Neural progenitor cell (in vitro differentiated cells): ENCODE data around the gene IFNA17. TPM values are rescaled to one million over a fixed set of nuclear protein-coding genes. Genes with fewer than 3 reads are reported as not detected.

Experiments used
- DNase-seq: peaks from one replicate; pipeline ENCODE4 v3.0.0-alpha.2; 2016; ENCODE audit warnings: low spot score
- H2AFZ ChIP-seq: fragments of 200-600 bp; sonication (generic); replicated peaks from 2 replicates; pipeline ENCODE4 v1.6.1; 2016; ENCODE audit warnings: antibody characterized with exemption
- H3F3A ChIP-seq: fragments of 200-600 bp; sonication (generic); 2 replicates; pipeline ENCODE4 v1.6.1; 2016; ENCODE audit warnings: antibody characterized with exemption, low read depth
- H3K27ac ChIP-seq: fragments of 200-600 bp; sonication (generic); 2 replicates; pipeline ENCODE4 v1.5.1; 2016; ENCODE audit warnings: mild to moderate bottlenecking
- H3K27me3 ChIP-seq: fragments of 200-600 bp; sonication (generic); 2 replicates; pipeline ENCODE4 v1.6.1; 2016; ENCODE audit warnings: mild to moderate bottlenecking, moderate library complexity
- H3K36me3 ChIP-seq: fragments of 200-600 bp; sonication (generic); 2 replicates; pipeline ENCODE4 v1.5.1; 2016
- H3K4me1 ChIP-seq: fragments of 200-600 bp; sonication (generic); 2 replicates; pipeline ENCODE4 v1.6.1; 2016; ENCODE audit warnings: mixed run types
- H3K4me2 ChIP-seq: fragments of 200-600 bp; sonication (generic); 2 replicates; pipeline ENCODE4 v1.6.1; 2016
- H3K4me3 ChIP-seq: fragments of 200-600 bp; sonication (generic); 2 replicates; pipeline ENCODE4 v1.5.1; 2016
- H3K79me2 ChIP-seq: fragments of 200-600 bp; sonication (generic); 2 replicates; pipeline ENCODE4 v1.6.1; 2016; ENCODE audit warnings: low read depth
- H3K9ac ChIP-seq: fragments of 200-600 bp; sonication (generic); 2 replicates; pipeline ENCODE4 v1.6.1; 2016
- H3K9me3 ChIP-seq: fragments of 200-600 bp; sonication (generic); 2 replicates; pipeline ENCODE4 v1.5.1; 2016; ENCODE audit warnings: low read depth
- H4K20me1 ChIP-seq: fragments of 200-600 bp; sonication (generic); 2 replicates; pipeline ENCODE4 v1.6.1; 2016; ENCODE audit warnings: low read depth
- H3K27ac Mint-ChIP-seq: 3 replicates; pipeline ENCODE4 v1.8.0; 2021; ENCODE audit warnings: mixed read lengths
- H3K27me3 Mint-ChIP-seq: 2 replicates; pipeline ENCODE4 v1.8.0; 2022; ENCODE audit warnings: low read depth, mild to moderate bottlenecking, inconsistent platforms, moderate library complexity, mixed read lengths; ENCODE audit not compliant: insufficient read depth
- H3K36me3 Mint-ChIP-seq: 3 replicates; pipeline ENCODE4 v1.8.0; 2021; ENCODE audit warnings: mixed read lengths
- H3K4me1 Mint-ChIP-seq: 3 replicates; pipeline ENCODE4 v1.8.0; 2021; ENCODE audit warnings: mixed read lengths
- H3K4me3 Mint-ChIP-seq: 3 replicates; pipeline ENCODE4 v1.8.0; 2021; ENCODE audit warnings: mild to moderate bottlenecking, moderate library complexity, mixed read lengths
- H3K9me3 Mint-ChIP-seq: 3 replicates; pipeline ENCODE4 v1.8.0; 2020; ENCODE audit warnings: mixed read lengths
- CTCF ChIP-seq: fragments of 200-600 bp; sonication (generic); IDR thresholded peaks from 2 replicates; pipeline ENCODE4 v1.5.1; 2017; ENCODE audit warnings: antibody characterized with exemption, mild to moderate bottlenecking
- EZH2 ChIP-seq: fragments of 200-600 bp; sonication (generic); IDR thresholded peaks from 2 replicates; pipeline ENCODE4 v1.6.1; 2017; ENCODE audit warnings: antibody characterized with exemption, mild to moderate bottlenecking, moderate library complexity
- EZH2phosphoT487 ChIP-seq: fragments of 200-600 bp; sonication (generic); IDR thresholded peaks from 2 replicates; pipeline ENCODE4 v1.6.1; 2017; ENCODE audit warnings: antibody characterized with exemption
- total RNA-seq: library from RNA; depleted of rRNA; stranded (reverse); fragments of >200 nt; gene quantifications from 2 replicates; pipeline ENCODE4 v1.2.3, GENCODE V29; 2015; ENCODE audit warnings: low replicate concordance

IFNA17 gene
- total RNA-seq, 1 donor from 2014 or later = not detected

- no peaks in the 10 kb centered on the region for H3K4me1 Mint-ChIP-seq
- no peaks in the 10 kb centered on the region for H3K79me2 ChIP-seq
- no peak overlapping the region for H3K27ac ChIP-seq
- no peak overlapping the region for H3K27ac Mint-ChIP-seq
- H3K9me3 ChIP-seq = no peaks in the 10 kb centered on the region
- H3K9ac ChIP-seq = no peak overlapping the region
- peaks cover 5% of the 10 kb centered on the region for H3K4me1 ChIP-seq
- no peak for TF ChIP-seq EZH2
- TF ChIP-seq EZH2phosphoT487 = no peak
- no peak for TF ChIP-seq CTCF
- H3K36me3 ChIP-seq = no peaks in the 10 kb centered on the region
- DNase-seq = no peak
- H3K4me3 Mint-ChIP-seq = no peak overlapping the region
- peaks cover 2% of the 10 kb centered on the region for H3K9me3 Mint-ChIP-seq
- no peak overlapping the region for H2AFZ ChIP-seq
- peaks cover 76% of the 10 kb centered on the region for H3K27me3 ChIP-seq
- no peaks in the 10 kb centered on the region for H4K20me1 ChIP-seq
- H3K36me3 Mint-ChIP-seq = no peaks in the 10 kb centered on the region
- H3K4me2 ChIP-seq = no peak overlapping the region
- H3F3A ChIP-seq = no peaks in the 10 kb centered on the region
- peaks cover 2% of the 10 kb centered on the region for H3K27me3 Mint-ChIP-seq
- H3K4me3 ChIP-seq = no peak overlapping the region
Measured at GRCh38 chr9:21266733-21267484, 38.9 kb upstream of the IFNA17 start.

DNA sequence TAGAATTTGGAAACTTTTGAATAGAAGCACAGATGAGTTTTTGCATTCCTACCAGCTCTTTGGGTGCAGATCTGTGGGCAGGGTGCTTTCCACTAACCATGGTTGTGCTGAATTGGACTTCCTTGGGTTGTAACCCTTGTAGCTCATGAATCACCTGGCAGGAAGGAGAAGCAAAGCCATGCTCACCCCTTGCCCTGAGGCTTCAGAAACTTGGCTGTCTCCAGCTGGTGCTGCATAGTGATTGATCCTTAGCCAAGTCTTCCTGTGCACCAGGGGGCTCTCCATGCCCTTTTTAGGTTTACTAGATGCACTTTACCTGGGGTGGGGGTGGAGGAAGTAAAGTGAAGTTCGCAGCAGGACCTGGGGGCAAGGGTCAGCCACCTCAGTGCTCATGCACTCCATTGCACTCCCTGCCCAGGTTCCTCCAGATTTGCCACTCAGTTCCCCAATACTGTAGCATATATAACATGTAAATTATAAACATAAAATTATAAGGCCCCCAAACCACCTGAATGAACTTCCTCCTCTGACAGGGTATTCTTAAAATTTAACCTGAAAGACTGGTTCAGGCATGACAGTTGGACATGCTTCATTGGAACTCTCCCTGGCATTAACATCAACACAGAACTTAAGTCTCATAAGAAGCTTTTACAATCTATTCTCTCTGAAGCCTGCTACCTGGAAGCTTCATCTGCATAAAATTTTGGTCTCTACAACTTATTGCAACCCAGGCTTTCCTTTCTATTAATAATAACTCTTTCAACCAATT lies 37.6 kb upstream of the IFNA17 start:
- Histone ChIP-seq H4K20me1 (no peaks in the 10 kb centered on the region), H3K4me3 (no peak overlapping the region), H3F3A (no peaks in the 10 kb centered on the region), H3K9ac (no peak overlapping the region), H3K9me3 (no peaks in the 10 kb centered on the region), H3K4me1 (peaks cover 5% of the 10 kb centered on the region), H3K4me2 (no peak overlapping the region), H3K36me3 (no peaks in the 10 kb centered on the region), H3K79me2 (no peaks in the 10 kb centered on the region), H3K27me3 (peaks cover 71% of the 10 kb centered on the region), H2AFZ (no peak overlapping the region), H3K27ac (no peak overlapping the region)
- Mint-ChIP-seq H3K36me3 (no peaks in the 10 kb centered on the region), H3K27ac (no peak overlapping the region), H3K4me1 (no peaks in the 10 kb centered on the region), H3K27me3 (peaks cover 2% of the 10 kb centered on the region), H3K4me3 (no peak overlapping the region), H3K9me3 (no peaks in the 10 kb centered on the region)
- DNase-seq = no peak
- TF ChIP-seq EZH2phosphoT487 = no peak
- TF ChIP-seq EZH2 = no peak
- no peak for TF ChIP-seq CTCF

DNA sequence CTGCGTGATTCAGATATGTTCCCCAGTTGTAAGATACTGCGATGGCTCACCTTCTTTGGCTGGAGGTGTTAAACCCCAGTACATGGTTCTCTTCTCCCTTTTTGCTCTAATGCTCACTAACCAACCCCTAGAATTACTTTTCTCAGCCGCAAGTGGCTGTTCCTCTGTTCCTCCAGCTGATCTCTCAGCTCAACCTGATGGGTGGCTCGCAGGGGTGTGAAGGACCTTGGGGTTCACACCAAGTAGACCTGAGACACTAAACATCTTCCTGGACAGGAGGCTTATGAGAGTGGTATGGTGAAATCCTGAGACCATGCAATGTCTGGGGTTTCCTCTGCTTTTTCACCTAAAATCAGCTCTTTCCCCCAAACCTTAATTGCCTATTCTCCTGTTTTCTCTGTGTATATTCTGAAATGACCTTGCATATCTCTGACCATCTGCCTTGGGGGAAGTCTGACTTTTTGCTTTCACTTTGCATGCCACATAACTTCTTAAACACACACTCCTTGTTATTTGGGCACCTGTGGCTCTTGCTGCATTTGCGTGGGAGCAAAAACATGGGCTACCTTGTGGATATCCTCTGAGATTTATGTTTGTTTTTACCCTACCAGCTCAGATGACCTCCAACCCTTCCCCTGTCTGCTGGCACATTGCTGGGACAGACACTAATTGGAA lies 27.7 kb upstream of the IFNA17 start:
- Mint-ChIP-seq H3K4me3 (no peak overlapping the region), H3K36me3 (no peaks in the 10 kb centered on the region), H3K27me3 (peaks cover 2% of the 10 kb centered on the region), H3K4me1 (peaks cover 16% of the 10 kb centered on the region), H3K9me3 (peaks cover 10% of the 10 kb centered on the region), H3K27ac (no peak overlapping the region)
- Histone ChIP-seq H2AFZ (no peak overlapping the region), H3K36me3 (no peaks in the 10 kb centered on the region), H3K4me3 (no peak overlapping the region), H3F3A (peaks cover 5% of the 10 kb centered on the region), H3K27me3 (peaks cover 7% of the 10 kb centered on the region), H3K9me3 (no peaks in the 10 kb centered on the region), H3K9ac (no peak overlapping the region), H3K4me2 (no peak overlapping the region), H3K79me2 (no peaks in the 10 kb centered on the region), H4K20me1 (no peaks in the 10 kb centered on the region), H3K4me1 (peaks cover 3% of the 10 kb centered on the region), H3K27ac (no peak overlapping the region)
- no peak for TF ChIP-seq EZH2
- TF ChIP-seq CTCF = no peak
- TF ChIP-seq EZH2phosphoT487 = no peak
- DNase-seq = no peak
